Measurements from ENCODE around the gene CCR6.

DNA sequence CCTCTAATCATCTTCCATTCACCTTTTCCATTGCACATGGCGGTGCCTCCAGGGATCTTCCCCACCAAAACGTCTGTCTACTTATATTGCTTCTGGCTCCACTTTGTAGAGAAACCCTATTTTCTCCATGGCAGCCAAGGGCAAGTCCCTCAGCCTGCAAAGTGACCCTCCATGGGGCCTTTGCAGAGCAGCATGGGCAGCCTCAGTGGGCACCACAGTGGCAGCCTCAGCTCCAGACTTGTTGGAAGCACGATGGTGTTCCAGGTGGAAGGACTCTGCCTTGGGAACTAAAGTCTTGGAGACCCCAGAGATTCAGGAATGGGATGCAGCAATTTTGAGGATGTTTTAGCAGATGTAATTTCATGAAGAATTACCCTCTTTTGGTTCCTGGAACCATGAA lies 18.5 kb upstream of the CCR6 start:
- TF ChIP-seq BRCA1 (IDR thresholded peaks at IDR 0.05; ENCODE audit: low read depth, low read length), result no peak
- no peak for TF ChIP-seq EGR1 (IDR thresholded peaks at IDR 0.05; ENCODE audit: borderline replicate concordance, low read depth, low read length)
- TF ChIP-seq, protein P1, sequence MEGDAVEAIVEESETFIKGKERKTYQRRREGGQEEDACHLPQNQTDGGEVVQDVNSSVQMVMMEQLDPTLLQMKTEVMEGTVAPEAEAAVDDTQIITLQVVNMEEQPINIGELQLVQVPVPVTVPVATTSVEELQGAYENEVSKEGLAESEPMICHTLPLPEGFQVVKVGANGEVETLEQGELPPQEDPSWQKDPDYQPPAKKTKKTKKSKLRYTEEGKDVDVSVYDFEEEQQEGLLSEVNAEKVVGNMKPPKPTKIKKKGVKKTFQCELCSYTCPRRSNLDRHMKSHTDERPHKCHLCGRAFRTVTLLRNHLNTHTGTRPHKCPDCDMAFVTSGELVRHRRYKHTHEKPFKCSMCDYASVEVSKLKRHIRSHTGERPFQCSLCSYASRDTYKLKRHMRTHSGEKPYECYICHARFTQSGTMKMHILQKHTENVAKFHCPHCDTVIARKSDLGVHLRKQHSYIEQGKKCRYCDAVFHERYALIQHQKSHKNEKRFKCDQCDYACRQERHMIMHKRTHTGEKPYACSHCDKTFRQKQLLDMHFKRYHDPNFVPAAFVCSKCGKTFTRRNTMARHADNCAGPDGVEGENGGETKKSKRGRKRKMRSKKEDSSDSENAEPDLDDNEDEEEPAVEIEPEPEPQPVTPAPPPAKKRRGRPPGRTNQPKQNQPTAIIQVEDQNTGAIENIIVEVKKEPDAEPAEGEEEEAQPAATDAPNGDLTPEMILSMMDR (IDR thresholded peaks at IDR 0.05; ENCODE audit: control extremely low read depth in 1 of 3, insufficient read depth in 1 of 3, low read depth in 1 of 3, low read length in 3 of 3), result no peak
- TF ChIP-seq, protein P2, sequence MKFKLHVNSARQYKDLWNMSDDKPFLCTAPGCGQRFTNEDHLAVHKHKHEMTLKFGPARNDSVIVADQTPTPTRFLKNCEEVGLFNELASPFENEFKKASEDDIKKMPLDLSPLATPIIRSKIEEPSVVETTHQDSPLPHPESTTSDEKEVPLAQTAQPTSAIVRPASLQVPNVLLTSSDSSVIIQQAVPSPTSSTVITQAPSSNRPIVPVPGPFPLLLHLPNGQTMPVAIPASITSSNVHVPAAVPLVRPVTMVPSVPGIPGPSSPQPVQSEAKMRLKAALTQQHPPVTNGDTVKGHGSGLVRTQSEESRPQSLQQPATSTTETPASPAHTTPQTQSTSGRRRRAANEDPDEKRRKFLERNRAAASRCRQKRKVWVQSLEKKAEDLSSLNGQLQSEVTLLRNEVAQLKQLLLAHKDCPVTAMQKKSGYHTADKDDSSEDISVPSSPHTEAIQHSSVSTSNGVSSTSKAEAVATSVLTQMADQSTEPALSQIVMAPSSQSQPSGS (IDR thresholded peaks at IDR 0.05; ENCODE audit: low read length), result no peak
- no peak for TF ChIP-seq RNF2 (IDR thresholded peaks at IDR 0.05; ENCODE audit: borderline replicate concordance, low read depth, low read length, missing control alignments, poor library complexity, severe bottlenecking)
- no peak for TF ChIP-seq CREB1 (IDR thresholded peaks at IDR 0.05)
- TF ChIP-seq HDAC6 (IDR thresholded peaks at IDR 0.05; ENCODE audit: low read depth, low read length), result no peak
- no peak for TF ChIP-seq ZNF274 (IDR thresholded peaks at IDR 0.05; ENCODE audit: borderline replicate concordance, extremely low read depth, low read length)
- TF ChIP-seq, protein P3, sequence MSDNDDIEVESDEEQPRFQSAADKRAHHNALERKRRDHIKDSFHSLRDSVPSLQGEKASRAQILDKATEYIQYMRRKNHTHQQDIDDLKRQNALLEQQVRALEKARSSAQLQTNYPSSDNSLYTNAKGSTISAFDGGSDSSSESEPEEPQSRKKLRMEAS (IDR thresholded peaks at IDR 0.05), result no peak
- no peak for TF ChIP-seq CHD2 (IDR thresholded peaks at IDR 0.05; ENCODE audit: low read length)
- TF ChIP-seq EZH2 (IDR thresholded peaks at IDR 0.05; ENCODE audit: low read depth, low read length, severe bottlenecking), result no peak
- TF ChIP-seq POLR2A (IDR thresholded peaks at IDR 0.05; ENCODE audit: control extremely low read depth in 1 of 2, low read depth in 2 of 2, low read length in 2 of 2), result no peak
- no peak for TF ChIP-seq TAF1 (IDR thresholded peaks at IDR 0.05; ENCODE audit: low read depth, low read length)

Measured in H1 (cell line).